Epithelial cell of alveolus of lung (primary cell): ENCODE measurements around the gene ARHGAP42. TPM values are rescaled to one million over a fixed set of nuclear protein-coding genes. Genes with fewer than 3 reads are reported as not detected.

Experiments
- total RNA-seq: library from RNA; depleted of rRNA; stranded (reverse); fragments of >200 nt; gene quantifications from 2 replicates; pipeline ENCODE4 v1.2.1, GENCODE V29; 2015

ARHGAP42 gene
- total RNA-seq: 7.6 and 10.1 TPM in 2 replicates

GRCh38 chr11:100687054-100687629 is at the start of gene ARHGAP42:
ARHGAP42 (plus strand) TSS chr11:100687288; CDS start chr11:100687679, 391 bp downstream.

